Stimulated activated CD4-positive, alpha-beta T cell treated with anti-CD3 and anti-CD28 coated beads, Interleukin-15, amount 100 ng/mL, for 48 hours (primary cell): ENCODE measurements around the gene DPYSL3.

ENCODE experiments used
- DNase-seq, 2 donors: peaks; one replicate each; pipeline ENCODE4 v3.0.0-alpha.2; 2020; ENCODE audit warnings: low read depth in 2 of 2

Gene DPYSL3

GRCh38 chr5:147512659-147513379, 3.0 kb upstream of the DPYSL3 start:
- no peak for DNase-seq

- no peak for DNase-seq
Observed at GRCh38 chr5:147510885-147511284, 1.0 kb upstream of the DPYSL3 start.

- DNase-seq = no peak
Observed at GRCh38 chr5:147509041-147509709, 693 bp downstream of the DPYSL3 start.

DNA sequence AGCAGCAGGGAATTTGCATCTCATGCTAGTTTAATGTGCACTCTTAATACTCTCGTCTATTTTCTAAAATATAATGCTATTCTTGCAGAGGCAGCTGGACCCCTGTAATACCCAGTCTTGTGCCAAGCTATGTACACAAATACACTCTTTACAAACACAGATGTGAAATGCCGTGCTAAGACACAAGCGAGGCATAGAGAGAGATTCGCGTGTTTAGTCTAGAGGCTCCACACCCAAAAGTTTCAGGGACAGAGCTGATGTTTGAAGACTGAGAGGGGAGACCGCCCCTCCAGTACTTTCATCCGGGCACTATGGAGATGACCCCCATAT, 1.2 kb downstream of the DPYSL3 start:
- no peak for DNase-seq

GRCh38 chr5:147507480-147508126, 2.3 kb downstream of the DPYSL3 start:
- DNase-seq = no peak

GRCh38 chr5:147504535-147504934, 5.3 kb downstream of the DPYSL3 start:
- no peak for DNase-seq

DNA sequence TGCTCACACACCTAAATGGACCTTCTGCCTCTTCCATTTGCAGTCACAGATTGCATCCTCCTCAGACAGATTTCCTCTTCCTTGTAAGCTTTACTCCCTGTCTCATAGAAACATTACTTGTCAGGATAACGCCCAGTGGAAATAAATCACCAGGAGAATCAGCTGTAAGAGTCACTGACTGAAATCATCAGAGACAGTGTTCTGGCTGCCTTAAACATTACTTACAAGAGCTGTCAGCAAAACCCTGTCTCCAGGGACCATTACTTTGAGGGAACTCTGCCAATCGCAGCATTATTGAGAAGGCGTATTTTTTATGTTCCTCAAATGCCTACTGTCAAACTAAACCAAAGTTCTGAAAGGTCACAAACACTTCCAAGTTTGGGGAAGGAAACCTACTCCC, 5.9 kb downstream of the DPYSL3 start:
- DNase-seq = no peak

DNA sequence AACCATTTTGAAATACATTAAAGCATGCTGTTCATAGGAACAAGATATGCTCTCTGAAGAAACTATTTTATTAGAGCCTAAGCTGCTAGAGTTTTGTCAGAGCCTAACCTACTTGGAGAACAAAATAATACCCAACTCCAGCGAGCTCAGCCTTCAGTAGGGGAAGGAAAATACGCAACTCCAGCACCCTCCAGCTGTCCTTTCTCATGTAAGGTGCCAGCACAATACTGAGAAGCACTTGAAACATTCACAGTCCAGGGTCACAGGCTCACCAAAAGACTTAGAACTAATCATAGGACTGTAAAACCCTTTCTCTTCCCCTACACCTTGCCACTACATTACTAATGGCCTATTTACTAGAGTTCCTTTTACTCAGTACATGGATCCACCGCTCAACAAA, 18.9 kb downstream of the DPYSL3 start:
- DNase-seq = no peak

GRCh38 chr5:147487031-147487750, 22.7 kb downstream of the DPYSL3 start:
- no peak for DNase-seq

DNA sequence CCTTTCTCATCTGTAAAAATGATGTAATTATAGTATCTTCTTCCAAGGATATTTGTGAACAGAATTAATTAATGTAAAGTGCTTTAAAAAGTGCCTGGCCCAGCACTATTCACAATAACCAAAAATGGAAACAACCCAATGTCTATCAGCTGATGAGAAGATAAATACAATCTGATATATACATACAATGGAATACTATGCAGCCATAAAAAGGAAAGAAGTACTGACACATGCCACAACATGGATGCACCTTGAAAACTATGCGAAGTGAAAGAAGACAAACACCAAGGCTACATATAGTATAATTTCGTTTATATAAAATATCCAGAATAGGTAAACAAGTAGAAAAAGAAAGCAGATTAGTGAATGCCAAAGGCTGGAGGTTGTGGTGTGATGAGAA, 24.1 kb downstream of the DPYSL3 start:
- no peak for DNase-seq

GRCh38 chr5:147485046-147485445, 24.8 kb downstream of the DPYSL3 start:
- no peak for DNase-seq

DNA sequence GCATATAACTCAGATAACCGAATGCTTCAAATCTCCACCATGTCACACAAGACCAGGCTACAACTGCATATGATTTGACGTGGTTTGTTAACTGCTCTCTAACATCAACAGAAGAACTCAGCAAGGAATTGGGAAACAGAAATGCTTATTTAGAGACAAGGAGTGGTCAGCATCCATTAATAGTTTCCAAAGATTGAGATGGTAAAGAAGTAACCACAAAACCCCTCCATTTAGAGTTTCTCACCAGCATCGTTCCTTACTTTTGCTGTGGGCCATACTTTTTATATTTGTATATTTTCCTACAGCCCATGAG, 25.2 kb downstream of the DPYSL3 start:
- DNase-seq = no peak

DNA sequence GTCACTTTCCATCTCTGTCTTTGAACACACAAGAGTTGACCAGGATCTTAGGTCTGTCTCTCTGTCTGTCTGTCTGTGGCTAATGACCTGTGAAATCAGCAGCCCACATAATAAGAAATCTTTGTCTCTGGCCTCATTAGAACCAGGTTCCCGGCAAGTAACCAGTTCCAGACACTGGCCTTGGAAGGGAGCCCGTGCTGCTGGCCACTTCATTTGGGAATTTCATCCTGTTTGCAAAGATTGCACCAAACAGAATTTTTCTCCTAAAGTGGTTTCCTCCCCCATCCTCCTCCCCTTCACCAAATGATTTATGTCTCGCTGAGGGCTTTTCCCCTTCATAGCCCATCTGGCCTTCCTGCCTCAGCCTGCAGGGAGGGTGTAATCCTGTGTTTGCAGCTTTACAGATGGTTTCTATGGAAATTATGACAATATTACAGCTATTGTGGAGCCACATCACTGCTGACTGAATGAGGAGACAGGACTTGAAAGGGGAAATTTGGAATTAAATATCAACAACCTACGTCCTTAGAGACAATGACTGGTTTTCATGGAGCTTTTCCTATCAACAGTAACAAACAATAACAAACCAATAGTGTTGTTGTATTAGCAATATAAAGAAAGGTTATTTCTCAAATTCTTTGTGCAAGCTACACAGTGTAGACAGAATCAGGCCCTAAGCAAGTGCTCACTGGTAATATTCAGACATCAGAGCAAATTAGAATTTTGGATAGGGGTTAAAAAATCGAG, 25.7 kb downstream of the DPYSL3 start:
- DNase-seq = no peak

GRCh38 chr5:147483188-147483790, 26.6 kb downstream of the DPYSL3 start:
- no peak for DNase-seq

DNA sequence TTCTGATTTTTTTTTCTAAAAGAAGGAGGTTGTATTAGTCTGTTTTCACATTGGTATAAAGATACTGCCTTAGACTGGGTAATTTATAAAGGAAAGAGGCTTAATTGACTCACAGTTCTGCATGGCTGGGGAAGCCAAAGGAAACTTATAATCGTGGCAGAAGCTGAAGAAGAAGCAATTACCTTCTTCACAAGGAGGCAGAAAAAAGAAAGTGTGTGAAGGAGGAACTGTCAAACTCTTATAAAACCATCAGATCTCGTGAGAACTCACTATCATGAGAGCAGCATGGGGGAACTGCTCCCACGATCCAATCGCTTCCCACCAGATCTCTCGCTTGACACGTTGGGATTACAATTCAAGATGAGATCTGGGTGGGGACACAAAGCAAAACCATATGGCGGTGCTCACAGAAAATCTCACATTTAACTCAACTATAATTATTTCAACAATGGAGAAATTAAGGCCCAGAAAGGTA, 27.1 kb downstream of the DPYSL3 start:
- DNase-seq = no peak

- DNase-seq = no peak
Observed at GRCh38 chr5:147481874-147482705, 27.8 kb downstream of the DPYSL3 start.

GRCh38 chr5:147481376-147481775, 28.5 kb downstream of the DPYSL3 start:
- no peak for DNase-seq

DNA sequence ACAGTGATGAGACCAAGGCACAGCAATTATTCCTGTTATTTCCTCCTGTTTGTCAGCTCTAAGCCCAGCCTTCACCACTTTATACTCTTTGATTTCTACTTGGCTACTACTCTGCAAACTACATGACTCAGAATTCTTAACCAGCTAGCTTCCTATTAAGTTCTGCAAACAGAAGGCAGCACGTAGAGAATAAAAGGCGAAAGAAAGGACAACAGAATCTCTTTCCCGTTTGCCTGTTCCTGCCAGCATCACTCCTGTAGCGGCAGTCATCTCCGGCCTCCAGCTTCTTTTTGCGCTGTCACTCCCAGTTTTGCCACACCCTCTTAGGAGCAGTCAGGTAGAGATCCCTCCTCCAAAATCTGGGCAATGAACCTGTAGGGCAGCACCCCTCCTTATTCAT, 29.9 kb downstream of the DPYSL3 start:
- DNase-seq = no peak

GRCh38 chr5:147479444-147479843, 30.4 kb downstream of the DPYSL3 start:
- DNase-seq = no peak

DNA sequence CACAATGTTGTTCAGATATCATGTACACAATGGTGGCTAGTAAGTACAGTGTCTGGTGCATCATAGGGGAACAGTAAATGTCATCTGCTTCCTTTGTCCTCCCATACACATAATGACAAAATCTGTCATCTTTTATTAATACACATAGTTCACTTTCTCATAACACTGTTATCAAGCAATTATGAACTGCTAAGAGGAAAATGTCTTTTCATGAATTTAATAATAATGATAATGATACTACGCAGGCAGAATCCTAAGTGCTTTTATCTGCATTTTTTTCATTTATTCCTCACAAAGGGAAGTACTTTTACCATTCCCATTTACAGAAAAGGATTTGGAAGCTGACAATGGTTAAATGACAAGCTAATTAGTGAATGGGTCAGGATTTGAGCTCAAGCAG, 35.7 kb downstream of the DPYSL3 start:
- no peak for DNase-seq
